ENCODE data around the gene KCNK16. TPM values are rescaled to one million over a fixed set of nuclear protein-coding genes. Genes with fewer than 3 reads are reported as not detected.

The KCNK16 gene
- total RNA-seq, 4 donors from 2014 or later: not detected

- 73 to 77% methylated on average over 13 of the region's 13 CpGs for WGBS, 2 donors
- no peak for TF ChIP-seq POLR2A (IDR thresholded peaks at IDR 0.05)
- TF ChIP-seq, protein P1, sequence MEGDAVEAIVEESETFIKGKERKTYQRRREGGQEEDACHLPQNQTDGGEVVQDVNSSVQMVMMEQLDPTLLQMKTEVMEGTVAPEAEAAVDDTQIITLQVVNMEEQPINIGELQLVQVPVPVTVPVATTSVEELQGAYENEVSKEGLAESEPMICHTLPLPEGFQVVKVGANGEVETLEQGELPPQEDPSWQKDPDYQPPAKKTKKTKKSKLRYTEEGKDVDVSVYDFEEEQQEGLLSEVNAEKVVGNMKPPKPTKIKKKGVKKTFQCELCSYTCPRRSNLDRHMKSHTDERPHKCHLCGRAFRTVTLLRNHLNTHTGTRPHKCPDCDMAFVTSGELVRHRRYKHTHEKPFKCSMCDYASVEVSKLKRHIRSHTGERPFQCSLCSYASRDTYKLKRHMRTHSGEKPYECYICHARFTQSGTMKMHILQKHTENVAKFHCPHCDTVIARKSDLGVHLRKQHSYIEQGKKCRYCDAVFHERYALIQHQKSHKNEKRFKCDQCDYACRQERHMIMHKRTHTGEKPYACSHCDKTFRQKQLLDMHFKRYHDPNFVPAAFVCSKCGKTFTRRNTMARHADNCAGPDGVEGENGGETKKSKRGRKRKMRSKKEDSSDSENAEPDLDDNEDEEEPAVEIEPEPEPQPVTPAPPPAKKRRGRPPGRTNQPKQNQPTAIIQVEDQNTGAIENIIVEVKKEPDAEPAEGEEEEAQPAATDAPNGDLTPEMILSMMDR (IDR thresholded peaks at IDR 0.05): no peak
- intact Hi-C loops (cut with DNase I; ENCODE audit: low total_unique reads): no loop called here
- no peak for DNase-seq (ENCODE audit: low spot score in 2 of 2)
- H3K4me3 ChIP-seq (ENCODE audit: low read depth, poor library complexity, severe bottlenecking): no peak overlapping the region
These were observed 2.7 kb downstream of the KCNK16 start for GRCh38 chr6:39319621-39320362.

GRCh38 chr6:39317256-39317655 lies 5.2 kb downstream of the KCNK16 start:
- WGBS, 2 donors: 66 to 69% methylated on average over 3 of the region's 3 CpGs
- TF ChIP-seq, protein P1 (IDR thresholded peaks at IDR 0.05): no peak
- no peak for TF ChIP-seq POLR2A (IDR thresholded peaks at IDR 0.05)
- DNase-seq (ENCODE audit: low spot score in 2 of 2): no peak
- H3K4me3 ChIP-seq (ENCODE audit: low read depth, poor library complexity, severe bottlenecking): no peak overlapping the region
- intact Hi-C loops (cut with DNase I; ENCODE audit: low total_unique reads): no loop called here

DNA sequence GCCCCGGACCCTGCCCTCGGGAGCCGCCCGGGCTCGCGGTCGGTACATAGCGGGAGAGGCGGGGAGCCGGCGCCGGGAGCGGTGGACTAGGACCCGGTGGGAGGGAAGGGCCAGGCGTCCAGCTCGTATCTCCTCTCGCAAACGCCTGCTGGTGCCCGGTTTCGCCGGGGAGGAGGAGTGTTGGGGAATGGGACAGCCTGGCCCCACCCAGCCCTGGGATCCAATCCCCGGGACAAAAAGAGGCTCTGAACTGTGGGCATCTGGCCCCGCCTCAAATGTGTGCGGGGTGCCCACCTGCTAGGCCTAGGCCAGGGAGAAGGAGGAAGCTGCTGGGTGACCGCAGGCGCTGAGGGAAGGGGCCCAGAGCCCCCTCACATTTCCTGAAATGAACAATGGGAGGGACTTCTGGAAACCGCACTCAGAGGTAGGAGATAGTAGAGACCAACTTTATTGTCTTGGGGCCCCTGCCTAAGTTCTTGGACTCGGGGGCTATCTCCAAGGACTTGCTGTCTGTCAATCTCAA lies 8.2 kb downstream of the KCNK16 start, which contains the start of gene KCNK17:
TSS of gene KCNK17 (minus strand) at position 147 of the 523 bp plus-strand sequence. CDS start at position 48, 99 bp downstream.
- WGBS, 2 donors: 20% methylated on average over 21 to 22 of the region's 28 CpGs
- intact Hi-C loops (cut with DNase I; ENCODE audit: low total_unique reads): no loop called here
- no peak for DNase-seq (ENCODE audit: low spot score in 2 of 2)
- TF ChIP-seq, protein P1 (IDR thresholded peaks at IDR 0.05): no peak
- TF ChIP-seq POLR2A (IDR thresholded peaks at IDR 0.05): no peak
- H3K4me3 ChIP-seq (ENCODE audit: low read depth, poor library complexity, severe bottlenecking): no peak within 1 kb of the TSS

DNA sequence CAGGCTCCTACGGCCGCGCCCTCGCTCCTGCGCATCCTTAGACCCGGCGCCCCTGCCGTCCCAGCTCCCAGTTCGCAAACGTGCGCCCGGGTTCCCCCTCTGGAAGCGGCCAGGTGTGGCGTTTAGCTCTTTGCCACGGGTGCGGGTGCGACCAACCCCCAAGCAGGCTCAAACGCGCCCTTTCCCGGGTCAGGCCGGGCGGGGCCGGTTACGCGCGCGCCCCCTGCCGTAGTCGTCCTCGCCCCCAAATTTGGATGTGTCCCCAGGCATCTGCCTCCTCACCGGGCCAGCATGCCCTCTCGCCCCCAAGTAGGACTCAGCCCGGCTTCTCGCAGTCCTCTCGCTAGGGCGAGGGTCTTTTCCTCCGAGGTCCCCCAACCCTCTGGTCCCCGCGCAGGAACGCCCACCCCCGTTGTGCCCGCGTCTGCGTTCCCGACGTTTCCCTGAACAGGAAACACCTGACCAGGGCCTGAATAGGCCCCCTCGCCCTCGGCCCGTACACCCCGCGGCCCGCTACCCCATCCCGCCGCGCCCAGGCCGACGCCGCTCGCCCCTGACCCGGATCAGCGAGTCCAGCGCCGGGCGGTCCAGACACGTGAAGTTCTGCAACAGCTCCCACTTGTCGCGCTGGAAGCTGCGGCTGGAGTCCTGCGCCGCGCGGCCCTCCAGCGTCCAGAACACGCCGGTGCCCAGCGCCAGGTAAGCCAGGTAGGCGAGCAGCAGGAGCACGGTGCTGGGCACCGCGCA lies 8.8 kb downstream of the KCNK16 start:
- intact Hi-C loops (cut with DNase I; ENCODE audit: low total_unique reads): no loop called here
- no peak for DNase-seq (ENCODE audit: low spot score in 2 of 2)
- TF ChIP-seq, protein P1 (IDR thresholded peaks at IDR 0.05): no peak
- no peak for TF ChIP-seq POLR2A (IDR thresholded peaks at IDR 0.05)
- H3K4me3 ChIP-seq (ENCODE audit: low read depth, poor library complexity, severe bottlenecking): no peak overlapping the region
- 1 to 2% methylated on average over 15 to 55 of the region's 80 CpGs for WGBS, 2 donors

DNA sequence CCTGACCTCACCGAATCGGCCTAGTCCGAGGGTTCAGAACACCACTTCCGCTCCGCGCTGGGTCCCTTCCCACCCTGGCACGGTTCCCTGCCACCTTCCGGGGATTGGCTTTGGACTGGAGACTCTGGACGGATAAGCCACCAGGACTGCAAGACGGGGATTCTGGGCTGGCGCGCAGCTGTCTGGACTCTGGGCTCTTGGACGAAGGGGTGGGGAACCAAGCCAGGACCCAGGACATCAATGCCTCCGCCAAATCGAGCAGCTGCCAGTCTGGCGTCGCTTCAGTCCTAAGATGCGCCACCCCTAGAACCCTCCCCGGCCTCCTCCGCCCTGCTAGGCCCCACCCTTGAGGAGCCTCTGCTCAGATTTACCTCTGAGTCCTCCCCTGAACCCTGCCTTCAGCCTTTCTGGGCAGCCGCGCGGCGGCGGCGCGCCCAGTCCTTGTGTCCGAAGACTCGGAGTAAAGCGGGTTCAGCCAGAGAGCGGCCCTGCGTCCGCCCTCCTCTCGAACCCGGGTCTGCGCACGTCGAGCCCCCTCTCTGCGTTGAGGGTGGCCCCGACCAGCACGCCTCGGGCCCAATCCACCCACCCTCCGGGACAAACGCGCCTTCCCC lies 9.5 kb downstream of the KCNK16 start:
- TF ChIP-seq, protein P1 (IDR thresholded peaks at IDR 0.05): no peak
- no peak for TF ChIP-seq POLR2A (IDR thresholded peaks at IDR 0.05)
- WGBS, 2 donors: 10 to 20% methylated on average over 32 to 33 of the region's 45 CpGs
- no peak for DNase-seq (ENCODE audit: low spot score in 2 of 2)
- no peak overlapping the region for H3K4me3 ChIP-seq (ENCODE audit: low read depth, poor library complexity, severe bottlenecking)
- intact Hi-C loops (cut with DNase I; ENCODE audit: low total_unique reads): no loop called here

Measured in lower leg skin (tissue), 4 donors.